Smooth muscle cell (in vitro differentiated cells): ENCODE results near the gene TMEM45A. TPM values are rescaled to one million over a fixed set of nuclear protein-coding genes. Genes with fewer than 3 reads are reported as not detected.
A peak's percentile ranks its signal among the peaks of the same experiment; 100 is the strongest.

Experiments used
- DNase-seq: peaks from one replicate; lab custom pipeline; 2025; ENCODE audit not compliant: unreplicated experiment; lab: John Stamatoyannopoulos, UW
- H2AFZ ChIP-seq: fragments of 200-600 bp; sonication (generic); 2 replicates; pipeline ENCODE4 v1.6.0; 2016; ENCODE audit warnings: antibody characterized with exemption, low read depth, mild to moderate bottlenecking
- H3F3A ChIP-seq: fragments of 200-600 bp; sonication (generic); 2 replicates; pipeline ENCODE4 v1.6.0; 2017; ENCODE audit warnings: antibody characterized with exemption, low read depth
- H3K27ac ChIP-seq: fragments of 200-600 bp; sonication (generic); 2 replicates; pipeline ENCODE4 v1.5.1; 2016; ENCODE audit warnings: low read depth, mild to moderate bottlenecking
- H3K27me3 ChIP-seq: fragments of 200-600 bp; sonication (generic); 2 replicates; pipeline ENCODE4 v1.6.1; 2016; ENCODE audit warnings: low read depth, mild to moderate bottlenecking
- H3K36me3 ChIP-seq: fragments of 200-600 bp; sonication (generic); 2 replicates; pipeline ENCODE4 v1.5.1; 2016; ENCODE audit warnings: low read depth
- H3K4me1 ChIP-seq: fragments of 200-600 bp; sonication (generic); 2 replicates; pipeline ENCODE4 v1.5.1; 2016; ENCODE audit warnings: low read depth
- H3K4me2 ChIP-seq: fragments of 200-600 bp; sonication (generic); 2 replicates; pipeline ENCODE4 v1.6.0; 2016; ENCODE audit warnings: mild to moderate bottlenecking
- H3K4me3 ChIP-seq: fragments of 200-600 bp; sonication (generic); 2 replicates; pipeline ENCODE4 v1.5.1; 2016; ENCODE audit warnings: mild to moderate bottlenecking
- H3K79me2 ChIP-seq: fragments of 200-600 bp; sonication (generic); 2 replicates; pipeline ENCODE4 v1.6.0; 2016; ENCODE audit warnings: low read depth, mild to moderate bottlenecking
- H3K9ac ChIP-seq: fragments of 200-600 bp; sonication (generic); 2 replicates; pipeline ENCODE4 v1.6.0; 2016; ENCODE audit warnings: low read depth
- H3K9me3 ChIP-seq: fragments of 200-600 bp; sonication (generic); replicated peaks from 2 replicates; pipeline ENCODE4 v1.5.1; 2016; ENCODE audit warnings: low read depth
- H4K20me1 ChIP-seq: fragments of 200-600 bp; sonication (generic); 2 replicates; pipeline ENCODE4 v1.6.0; 2016; ENCODE audit warnings: low read depth
- WGBS: methylation state at CpG from one replicate; pipeline ENCODE4 v1.1.7; 2016; ENCODE audit warnings: low lambda C conversion rate; 5-methylcytosine and 5-hydroxymethylcytosine counted together
- polyA plus RNA-seq: library from polyadenylated mRNA; unstranded; fragments of >200 nt; fragmentation: Nextera tagmentation; extraction: Ambion mirVana; gene quantifications from 2 replicates; pipeline ENCODE4 v1.2.1, GENCODE V29; 2016
- total RNA-seq: library from RNA; depleted of rRNA; stranded (reverse); fragments of >200 nt; gene quantifications from 2 replicates; pipeline ENCODE4 v1.2.3, GENCODE V29; 2014
- TF ChIP-seq, protein P1 (sequence below): fragments of 200-600 bp; sonication (generic); IDR thresholded peaks from 2 replicates; pipeline ENCODE4 v1.5.1; 2017; ENCODE audit warnings: borderline replicate concordance, mild to moderate bottlenecking, antibody characterized with exemption; ENCODE audit not compliant: insufficient read depth, poor library complexity, severe bottlenecking

The TMEM45A gene
- total and polyA plus RNA-seq, 2 experiments from 2014 or later, result 209 to 280 TPM

DNA sequence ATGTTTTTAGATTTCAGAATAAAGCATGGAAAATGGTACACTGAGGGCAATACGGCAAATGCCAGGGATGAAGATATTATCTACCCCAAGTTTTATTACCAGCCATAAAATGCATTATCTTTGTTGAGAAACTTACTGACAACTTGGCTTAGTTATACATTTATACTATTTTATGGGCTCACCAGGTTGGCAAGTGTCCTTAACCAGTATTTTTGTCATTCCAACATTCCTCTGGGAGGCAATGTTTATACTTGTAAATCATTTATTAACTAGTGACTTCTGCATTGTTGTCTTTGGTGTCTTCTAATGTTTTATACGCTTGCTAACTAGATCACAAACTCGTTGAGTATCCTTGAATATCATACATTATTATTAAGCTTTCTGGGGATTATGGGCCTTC is 99.0 kb downstream of the TMEM45A start:
- peaks cover 6% of the 10 kb centered on the region for H3K4me1 ChIP-seq
- no peaks in the 10 kb centered on the region for H3K9me3 ChIP-seq
- H3K9ac ChIP-seq, result no peak overlapping the region
- H3K36me3 ChIP-seq, result no peaks in the 10 kb centered on the region
- no peaks in the 10 kb centered on the region for H3K27me3 ChIP-seq
- no peak overlapping the region for H2AFZ ChIP-seq
- WGBS, result 54% methylated on average over 3 of the region's 3 CpGs
- H4K20me1 ChIP-seq, result no peaks in the 10 kb centered on the region
- no peak overlapping the region for H3K27ac ChIP-seq
- TF ChIP-seq, protein P1, sequence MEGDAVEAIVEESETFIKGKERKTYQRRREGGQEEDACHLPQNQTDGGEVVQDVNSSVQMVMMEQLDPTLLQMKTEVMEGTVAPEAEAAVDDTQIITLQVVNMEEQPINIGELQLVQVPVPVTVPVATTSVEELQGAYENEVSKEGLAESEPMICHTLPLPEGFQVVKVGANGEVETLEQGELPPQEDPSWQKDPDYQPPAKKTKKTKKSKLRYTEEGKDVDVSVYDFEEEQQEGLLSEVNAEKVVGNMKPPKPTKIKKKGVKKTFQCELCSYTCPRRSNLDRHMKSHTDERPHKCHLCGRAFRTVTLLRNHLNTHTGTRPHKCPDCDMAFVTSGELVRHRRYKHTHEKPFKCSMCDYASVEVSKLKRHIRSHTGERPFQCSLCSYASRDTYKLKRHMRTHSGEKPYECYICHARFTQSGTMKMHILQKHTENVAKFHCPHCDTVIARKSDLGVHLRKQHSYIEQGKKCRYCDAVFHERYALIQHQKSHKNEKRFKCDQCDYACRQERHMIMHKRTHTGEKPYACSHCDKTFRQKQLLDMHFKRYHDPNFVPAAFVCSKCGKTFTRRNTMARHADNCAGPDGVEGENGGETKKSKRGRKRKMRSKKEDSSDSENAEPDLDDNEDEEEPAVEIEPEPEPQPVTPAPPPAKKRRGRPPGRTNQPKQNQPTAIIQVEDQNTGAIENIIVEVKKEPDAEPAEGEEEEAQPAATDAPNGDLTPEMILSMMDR, result no peak
- no peaks in the 10 kb centered on the region for H3K79me2 ChIP-seq
- H3K4me2 ChIP-seq, result no peak overlapping the region
- H3K4me3 ChIP-seq, result no peak overlapping the region
- peaks cover 9% of the 10 kb centered on the region for H3F3A ChIP-seq
- DNase-seq, result no peak

DNA sequence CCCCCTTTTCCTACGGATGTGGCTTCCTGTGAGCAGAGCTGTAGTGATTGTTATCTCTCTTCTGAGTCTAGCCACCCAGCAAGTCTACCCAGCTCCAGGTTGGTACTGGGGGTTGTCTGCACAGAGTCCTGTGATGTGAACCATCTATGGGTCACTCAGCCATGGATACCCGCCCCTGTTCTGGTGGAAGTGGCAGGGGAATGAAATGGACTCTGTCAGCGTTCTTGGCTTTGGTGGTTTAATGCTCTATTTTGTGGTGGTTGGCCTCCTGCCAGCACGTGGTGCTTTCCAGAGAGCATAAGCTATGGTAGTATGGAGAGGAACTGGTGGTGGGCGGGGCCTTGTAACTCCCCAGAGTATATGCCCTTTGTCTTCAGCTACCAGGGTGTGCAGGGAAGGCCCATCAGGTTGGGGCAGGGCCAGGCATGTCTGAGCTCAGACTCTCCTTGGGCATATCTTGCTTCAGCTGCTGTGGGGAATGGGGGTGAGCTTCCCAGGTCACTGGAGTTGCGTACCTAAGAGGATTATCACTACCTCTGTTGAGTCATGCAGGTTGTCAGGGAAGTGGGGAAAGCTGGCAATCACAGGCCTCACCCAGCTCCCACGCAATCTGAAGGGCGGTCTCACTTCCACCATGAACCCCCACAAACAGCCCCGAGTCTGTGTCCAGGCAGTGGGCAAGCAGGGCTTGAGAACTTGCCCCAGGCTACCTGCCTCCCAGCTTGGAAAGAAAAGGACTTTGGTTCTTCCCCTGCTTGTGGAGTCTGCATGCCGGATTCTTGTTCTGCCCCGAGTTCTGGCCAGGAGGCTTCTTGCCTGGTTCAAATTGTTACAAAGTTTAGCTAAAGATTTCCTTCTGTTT is 108.0 kb downstream of the TMEM45A start:
- Histone ChIP-seq H3K36me3 (no peaks in the 10 kb centered on the region), H3K27ac (no peak overlapping the region), H3K27me3 (no peaks in the 10 kb centered on the region), H3F3A (no peaks in the 10 kb centered on the region), H3K9me3 (no peaks in the 10 kb centered on the region), H3K4me3 (no peak overlapping the region), H3K4me2 (no peak overlapping the region), H3K9ac (no peak overlapping the region), H3K79me2 (no peaks in the 10 kb centered on the region), H2AFZ (no peak overlapping the region), H3K4me1 (no peaks in the 10 kb centered on the region), H4K20me1 (no peaks in the 10 kb centered on the region)
- DNase-seq, result no peak
- TF ChIP-seq, protein P1, result no peak
- 84% methylated on average over 11 of the region's 11 CpGs for WGBS

DNA sequence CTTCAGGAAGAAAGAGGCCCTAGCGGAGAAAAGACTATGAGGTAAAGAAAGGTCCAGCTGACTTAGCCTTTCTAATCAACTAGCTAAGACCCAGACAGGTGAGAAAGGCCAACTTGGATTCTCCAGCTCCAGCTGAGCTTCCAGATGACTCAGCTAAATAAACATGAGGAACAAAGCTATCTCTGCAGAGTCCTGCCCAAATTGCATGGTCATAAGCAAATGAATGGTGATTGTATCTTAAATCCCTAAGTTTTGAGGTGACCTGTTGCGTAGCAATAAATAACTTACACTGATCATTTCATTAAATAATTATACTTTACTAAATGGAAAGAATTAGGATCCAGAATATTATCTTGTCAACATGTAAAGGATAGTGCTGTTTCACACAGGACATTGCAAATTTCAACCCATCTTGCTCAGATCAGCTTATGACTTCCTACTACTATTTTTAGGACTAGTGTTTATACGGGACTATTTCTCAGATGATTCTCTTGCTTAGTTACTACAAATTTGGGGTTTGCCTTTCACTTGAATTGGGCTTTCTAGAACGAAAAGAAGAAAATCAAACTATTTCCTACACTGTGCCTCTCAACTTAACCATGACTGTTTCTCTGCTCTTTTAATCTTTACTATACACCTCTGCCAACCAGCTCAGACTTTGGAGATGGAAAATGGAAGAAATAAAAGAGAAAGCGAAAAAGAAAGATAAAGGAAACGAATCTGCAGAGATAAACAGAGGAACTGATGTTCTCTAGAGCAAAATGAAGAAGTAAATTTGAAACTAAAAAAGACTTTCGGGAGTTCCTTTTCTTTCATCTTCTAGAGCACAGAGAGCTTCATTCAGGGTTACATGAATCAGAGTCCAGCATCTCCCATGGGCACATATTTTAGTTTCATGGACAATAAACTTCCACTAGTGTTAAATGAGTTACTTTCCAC is 110.4 kb downstream of the TMEM45A start:
- Histone ChIP-seq H3K4me3 (no peak overlapping the region), H3K27me3 (no peaks in the 10 kb centered on the region), H4K20me1 (no peaks in the 10 kb centered on the region), H2AFZ (peak overlapping the region; percentile 64), H3K36me3 (no peaks in the 10 kb centered on the region), H3F3A (no peaks in the 10 kb centered on the region), H3K9ac (no peak overlapping the region), H3K27ac (peak overlapping the region; percentile 14), H3K4me1 (no peaks in the 10 kb centered on the region), H3K4me2 (peak overlapping the region; percentile 60), H3K79me2 (no peaks in the 10 kb centered on the region), H3K9me3 (no peaks in the 10 kb centered on the region)
- TF ChIP-seq, protein P1, result no peak
- 54% methylated on average over 7 of the region's 7 CpGs for WGBS
- no peak for DNase-seq
